Panc1 (cell line): ENCODE data around the gene ZC2HC1B.

ENCODE experiments used
- CTCF ChIP-seq: fragments of 450-650 bp; IDR thresholded peaks from 2 replicates; pipeline ENCODE4 v1.5.1; 2017; ENCODE audit warnings: mild to moderate bottlenecking
- SIN3A ChIP-seq: IDR thresholded peaks from 2 replicates; pipeline ENCODE4 v1.6.1; 2012; ENCODE audit warnings: low read depth, mild to moderate bottlenecking, low read length, moderate library complexity, borderline replicate concordance; ENCODE audit not compliant: insufficient read depth

- no peak for TF ChIP-seq CTCF
- TF ChIP-seq SIN3A = no peak
Observed at GRCh38 chr6:143878272-143878760, 14.0 kb downstream of the ZC2HC1B start.
